K562 (cell line): ENCODE results near the gene DPEP3. TPM values are rescaled to one million over a fixed set of nuclear protein-coding genes. Genes with fewer than 3 reads are reported as not detected.

Source experiments
- ARNT ChIP-seq, 2 experiments: fragments of 450-650 bp; IDR thresholded peaks; 2 replicates each; pipeline ENCODE4 v1.6.1; 2016; ENCODE audit warnings: mild to moderate bottlenecking in 1 of 2
- ATF2 ChIP-seq: sonication (generic); formaldehyde crosslinking; IDR thresholded peaks from 2 replicates; pipeline ENCODE4 v1.8.1; 2022; ENCODE audit warnings: missing genetic modification reagents
- CREB1 ChIP-seq, 2 experiments: sonication (generic) in 1 of 2; formaldehyde crosslinking in 1 of 2; IDR thresholded peaks; 2 replicates each; pipeline versions ENCODE4 v1.6.1 to v1.8.0; 2012 to 2022; ENCODE audit warnings: inconsistent platforms in 1 of 2, mild to moderate bottlenecking in 1 of 2, missing genetic modification reagents in 1 of 2, moderate library complexity in 1 of 2
- E2F3 ChIP-seq: fragments of 250-450 bp; sonication (Bioruptor Pico); IDR thresholded peaks from 2 replicates; pipeline ENCODE4 v1.4.0; 2020; ENCODE audit warnings: mild to moderate bottlenecking
- GABPB1 ChIP-seq: sonication (generic); formaldehyde crosslinking; IDR thresholded peaks from 2 replicates; pipeline ENCODE4 v1.8.0; 2022; ENCODE audit warnings: mild to moderate bottlenecking, missing genetic modification reagents
- GTF2E2 ChIP-seq: fragments of 200-800 bp; sonication (Bioruptor generic); IDR thresholded peaks from 2 replicates; pipeline ENCODE4 v1.6.1; 2016; ENCODE audit warnings: missing genetic modification characterization, missing compliant biosample characterization
- HDAC1 ChIP-seq, 2 experiments: fragments of 450-650 bp; IDR thresholded peaks; 2 replicates each; pipeline ENCODE4 v1.6.1; 2016 to 2017; ENCODE audit warnings: inconsistent platforms in 1 of 2, mild to moderate bottlenecking in 1 of 2, moderate library complexity in 1 of 2
- HIVEP1 ChIP-seq: fragments of 250-450 bp; sonication (Bioruptor Pico); IDR thresholded peaks from 2 replicates; pipeline ENCODE4 v1.4.0; 2020; ENCODE audit warnings: mild to moderate bottlenecking
- MAFK ChIP-seq: IDR thresholded peaks from 2 replicates; pipeline ENCODE4 v1.6.1; 2011; ENCODE audit warnings: low read length, improper control_type of control experiment
- MBD2 ChIP-seq: sonication (generic); IDR thresholded peaks from 2 replicates; pipeline ENCODE4 v1.6.1; 2016; ENCODE audit warnings: low read depth, borderline replicate concordance
- NCOA4 ChIP-seq: fragments of 450-650 bp; IDR thresholded peaks from 2 replicates; pipeline ENCODE4 v1.6.1; 2018; ENCODE audit warnings: mild to moderate bottlenecking; ENCODE audit not compliant: partially characterized antibody
- NR1H2 ChIP-seq: sonication (generic); formaldehyde crosslinking; IDR thresholded peaks from 2 replicates; pipeline ENCODE4 v1.4.0; 2020; ENCODE audit warnings: mild to moderate bottlenecking, missing genetic modification reagents
- POLR2G ChIP-seq: fragments of 200-400 bp; formaldehyde crosslinking; IDR thresholded peaks from 2 replicates; pipeline ENCODE4 v1.6.1; 2017; ENCODE audit warnings: low read depth, mild to moderate bottlenecking, antibody characterized with exemption, low read length, moderate library complexity
- POLR3A ChIP-seq: IDR thresholded peaks from 2 replicates; pipeline ENCODE4 v1.6.1; 2011; ENCODE audit warnings: borderline replicate concordance, mild to moderate bottlenecking, moderate library complexity; ENCODE audit not compliant: insufficient read length, insufficient read depth; ENCODE audit errors: extremely low read depth
- RBBP5 ChIP-seq: fragments of 200-600 bp; sonication (generic); IDR thresholded peaks from 2 replicates; pipeline ENCODE4 v1.6.1; 2012; ENCODE audit warnings: borderline replicate concordance, mild to moderate bottlenecking, low read length, control low read depth, inconsistent platforms; ENCODE audit not compliant: insufficient read depth, poor library complexity, severe bottlenecking
- SMARCB1 ChIP-seq: IDR thresholded peaks from 2 replicates; pipeline ENCODE4 v1.6.1; 2011; ENCODE audit warnings: improper control_type of control experiment, low read depth; ENCODE audit not compliant: insufficient read length
- SUPT5H ChIP-seq: fragments of 450-650 bp; IDR thresholded peaks from 2 replicates; pipeline ENCODE4 v1.6.1; 2016
- TAF7 ChIP-seq: fragments of 450-650 bp; IDR thresholded peaks from 2 replicates; pipeline ENCODE4 v1.6.1; 2016; ENCODE audit warnings: missing genetic modification characterization, missing compliant biosample characterization
- ZBTB11 ChIP-seq, 3 experiments: fragments of 200-800 bp in 1 of 3; fragments of 250-450 bp in 1 of 3; fragments of 450-650 bp in 1 of 3; sonication (Bioruptor Pico) in 1 of 3; sonication (Bioruptor generic) in 1 of 3; formaldehyde crosslinking in 1 of 3; IDR thresholded peaks; 2 replicates each; pipeline versions ENCODE4 v1.6.1 to v1.8.0; 2016 to 2022; ENCODE audit warnings: mild to moderate bottlenecking in 2 of 3, missing genetic modification characterization in 2 of 3, missing compliant biosample characterization in 1 of 3, moderate library complexity in 1 of 3
- ZBTB8A ChIP-seq: fragments of 450-650 bp; IDR thresholded peaks from 2 replicates; pipeline ENCODE4 v1.6.1; 2018; ENCODE audit warnings: mild to moderate bottlenecking, moderate library complexity; ENCODE audit not compliant: partially characterized antibody
- ZNF717 ChIP-seq: fragments of 250-450 bp; sonication (Bioruptor Pico); IDR thresholded peaks from 2 replicates; pipeline ENCODE4 v1.5.0; 2021
- polyA plus RNA-seq, 8 experiments: library from polyadenylated mRNA; depleted of rRNA in 4 of 8; stranded (reverse) in 5 of 8; unstranded in 3 of 8; fragments of >200 nt; fragmentation: Nextera tagmentation in 2 of 8; fragmentation: Illumina TruSeq in 1 of 8; extraction: Ambion mirVana in 2 of 8; extraction: Trizol in 1 of 8; gene quantifications; 2 replicates each; pipeline versions ENCODE4 v1.2.1 to v1.2.3, GENCODE V29; 2011 to 2014; ENCODE audit warnings: inconsistent platforms in 1 of 8, missing spikeins in 1 of 8
- total RNA-seq, 7 experiments: library from RNA; depleted of rRNA in 6 of 7; stranded (reverse); fragments of >200 nt in 6 of 7; fragmentation: Illumina TruSeq in 2 of 7; extraction: Trizol in 2 of 7; gene quantifications; 2 replicates each; pipeline versions ENCODE4 v1.2.1 to v1.2.3, GENCODE V29; 2011 to 2021; ENCODE audit warnings: low replicate concordance in 1 of 7
- TF ChIP-seq, protein P1 (sequence below): fragments of 450-650 bp; IDR thresholded peaks from one replicate; pipeline ENCODE4 v1.6.1; 2018; ENCODE audit warnings: mild to moderate bottlenecking, moderate library complexity; ENCODE audit not compliant: partially characterized antibody

Gene DPEP3
- total and polyA plus RNA-seq, 9 of the 15 experiments (the other 6 are each of a cell fraction or from before 2014, with no cell fraction given): not detected

- TF ChIP-seq CREB1 (IDR thresholded peaks at IDR 0.05): peak; percentile 96
- TF ChIP-seq CREB1 (CRISPR knock-in tag; IDR thresholded peaks at IDR 0.05): peak; percentile 100
- no peak for TF ChIP-seq ZBTB8A
- TF ChIP-seq NCOA4: no peak
- TF ChIP-seq ARNT (IDR thresholded peaks at IDR 0.05): 0 out of 4 replicates have a peak, but pooled peaks of 1 of the 2 experiments have one; percentile 18
- no peak; the same call in 1 of the 2 replicates for TF ChIP-seq NR1H2 (CRISPR knock-in tag)
- TF ChIP-seq GTF2E2 (tag): peak; percentile 67; the same call in 1 of the 2 replicates
- TF ChIP-seq HIVEP1: no peak
- TF ChIP-seq E2F3: 0 out of 2 replicates have a peak, but pooled peaks have one; percentile 22
- TF ChIP-seq MBD2: peak; percentile 82
- TF ChIP-seq RBBP5: peak; percentile 100
- peak; percentile 89 for TF ChIP-seq SUPT5H
- peak; percentile 15 to 98; a peak in 2 of 4 replicates for TF ChIP-seq HDAC1 (IDR thresholded peaks at IDR 0.05)
- no peak for TF ChIP-seq MAFK
- peak; percentile 96 for TF ChIP-seq POLR2G
- TF ChIP-seq SMARCB1: no peak
- TF ChIP-seq GABPB1: peak; percentile 82
- no peak for TF ChIP-seq ATF2 (CRISPR knock-in tag)
- TF ChIP-seq, protein P1, sequence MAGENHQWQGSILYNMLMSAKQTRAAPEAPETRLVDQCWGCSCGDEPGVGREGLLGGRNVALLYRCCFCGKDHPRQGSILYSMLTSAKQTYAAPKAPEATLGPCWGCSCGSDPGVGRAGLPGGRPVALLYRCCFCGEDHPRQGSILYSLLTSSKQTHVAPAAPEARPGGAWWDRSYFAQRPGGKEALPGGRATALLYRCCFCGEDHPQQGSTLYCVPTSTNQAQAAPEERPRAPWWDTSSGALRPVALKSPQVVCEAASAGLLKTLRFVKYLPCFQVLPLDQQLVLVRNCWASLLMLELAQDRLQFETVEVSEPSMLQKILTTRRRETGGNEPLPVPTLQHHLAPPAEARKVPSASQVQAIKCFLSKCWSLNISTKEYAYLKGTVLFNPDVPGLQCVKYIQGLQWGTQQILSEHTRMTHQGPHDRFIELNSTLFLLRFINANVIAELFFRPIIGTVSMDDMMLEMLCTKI: no peak
- TF ChIP-seq ZNF717: no peak
- peak in 2 of 3 experiments; percentile 48 to 88; a peak in 3 of 6 replicates for TF ChIP-seq ZBTB11 (CRISPR knock-in tag; IDR thresholded peaks at IDR 0.05)
- no peak for TF ChIP-seq POLR3A
- TF ChIP-seq TAF7 (tag): peak; percentile 60
Observed at GRCh38 chr16:68022728-68023537, 42.6 kb upstream of the DPEP3 start, which contains the start of the genes DDX28 and DUS2 (continued).
